ENCODE data around the gene TAT.
"Not testable (repeated sequence)": the region's sequence is repeated elsewhere in the genome, so short reads cannot be mapped to it uniquely, and the experiment has no call there.

The TAT gene

GRCh38 chr16:71584543-71585317 lies 7.8 kb upstream of the TAT start:
- no peak for DNase-seq (ENCODE audit: low read depth)

DNA sequence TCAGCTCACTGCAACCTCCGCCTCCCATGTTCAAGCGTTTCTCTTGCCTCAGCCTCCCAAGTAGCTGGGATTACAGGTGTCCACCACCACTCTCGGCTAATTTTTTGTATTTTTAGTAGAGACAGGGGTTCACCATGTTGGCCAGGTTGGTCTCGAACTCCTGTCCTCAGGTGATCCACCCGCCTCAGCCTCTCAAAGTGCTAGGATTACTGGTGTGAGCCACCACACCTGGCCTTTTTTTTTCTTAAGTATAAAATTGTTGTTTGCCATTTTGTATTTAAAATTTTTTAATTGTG lies 5.6 kb upstream of the TAT start:
- not testable (repeated sequence) for DNase-seq (ENCODE audit: low read depth)

DNA sequence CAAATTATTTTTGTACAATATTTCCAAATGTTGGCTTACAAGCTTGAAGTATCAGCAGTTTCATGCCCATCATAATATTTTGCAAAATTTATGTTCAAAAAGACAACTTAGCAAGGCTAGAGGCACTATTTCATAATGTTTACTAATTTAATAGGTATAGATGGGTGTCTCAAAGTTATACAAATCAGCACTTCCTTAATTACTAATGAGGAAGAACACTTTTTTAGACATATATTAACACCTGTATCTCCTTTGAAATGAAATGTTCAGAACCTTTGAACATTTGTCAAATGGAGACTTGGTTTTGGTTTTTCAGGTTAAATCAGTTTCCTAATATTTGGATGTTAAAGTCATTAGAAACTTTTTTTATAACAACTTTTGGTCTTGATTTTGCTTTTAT lies 2.2 kb downstream of the TAT start:
- DNase-seq (ENCODE audit: low read depth): no peak

DNA sequence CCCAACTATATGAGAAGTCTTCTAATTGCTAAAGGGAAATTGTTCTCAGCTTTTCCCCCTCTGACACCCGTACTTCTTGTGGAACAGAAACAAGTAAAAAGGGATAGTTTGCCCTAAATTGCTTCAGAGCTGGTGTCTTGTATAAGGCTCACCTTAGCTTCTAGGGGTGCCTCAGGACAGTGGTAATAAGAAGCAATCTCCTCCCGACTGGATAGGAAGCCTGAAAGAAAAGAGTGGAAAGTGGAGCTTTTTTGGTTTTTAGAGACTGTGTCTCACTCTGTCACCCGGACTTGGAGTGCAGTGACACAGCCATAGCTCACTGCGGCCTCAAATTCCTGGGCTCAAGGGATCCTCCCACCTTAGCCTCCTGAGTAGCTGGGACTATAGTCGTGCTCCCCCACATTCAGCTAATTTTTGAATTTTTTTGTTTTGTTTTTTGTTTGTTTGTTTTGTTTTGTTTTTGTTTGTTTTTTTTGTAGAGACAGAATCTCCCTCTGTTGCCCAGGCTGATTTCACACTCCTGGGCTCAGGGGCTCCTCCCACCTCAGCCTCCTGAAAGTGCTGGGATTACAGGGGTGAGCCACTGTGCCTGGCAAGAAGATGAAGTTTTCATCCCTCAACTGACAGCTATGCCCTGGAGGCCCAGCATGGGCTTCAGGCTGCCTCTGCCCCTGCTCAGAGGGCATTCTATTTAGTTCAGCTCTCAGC lies 3.4 kb downstream of the TAT start:
- no peak for DNase-seq (ENCODE audit: low read depth)

- no peak for DNase-seq (ENCODE audit: low read depth)
Measured at GRCh38 chr16:71572497-71573116, 4.3 kb downstream of the TAT start.

DNA sequence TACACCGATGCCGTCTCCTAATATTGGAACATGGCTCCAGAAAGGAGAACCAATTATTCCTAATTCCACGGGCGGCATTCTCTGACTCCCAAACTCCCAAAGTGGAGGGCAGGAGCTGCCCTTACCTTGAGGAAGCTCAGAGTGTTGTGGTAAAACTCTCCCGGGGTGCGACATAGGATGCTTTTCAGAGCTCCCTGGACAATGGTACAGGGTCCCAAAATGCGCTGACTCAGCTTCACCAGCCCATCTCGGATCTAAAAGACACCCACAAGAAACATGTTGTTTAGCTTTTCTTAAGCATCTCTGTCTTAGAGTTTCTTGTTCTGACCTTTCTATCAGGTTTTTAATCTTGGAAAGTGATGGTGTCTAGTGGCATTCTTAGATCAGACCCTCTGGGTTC lies 6.7 kb downstream of the TAT start:
- no peak for DNase-seq (ENCODE audit: low read depth)

DNA sequence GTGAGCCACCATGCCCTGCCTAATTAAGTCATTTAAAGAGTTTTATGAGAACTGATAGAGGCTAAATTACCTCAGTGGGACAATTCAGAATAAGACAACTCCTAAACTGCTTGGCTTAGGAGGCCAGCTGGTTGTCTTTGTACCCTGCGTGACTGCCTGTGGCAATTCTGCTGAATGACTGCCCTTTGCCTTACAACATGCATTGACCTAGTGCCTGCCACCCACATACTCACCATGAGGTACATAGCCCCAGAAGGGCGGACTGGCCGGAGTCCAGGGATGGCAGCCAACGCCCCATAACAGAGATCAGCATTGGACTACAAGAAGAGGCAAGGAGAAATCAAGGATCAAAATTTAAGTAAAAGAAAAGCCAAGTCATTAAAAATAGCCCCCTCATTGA lies 7.3 kb downstream of the TAT start:
- DNase-seq (ENCODE audit: low read depth): no peak

DNA sequence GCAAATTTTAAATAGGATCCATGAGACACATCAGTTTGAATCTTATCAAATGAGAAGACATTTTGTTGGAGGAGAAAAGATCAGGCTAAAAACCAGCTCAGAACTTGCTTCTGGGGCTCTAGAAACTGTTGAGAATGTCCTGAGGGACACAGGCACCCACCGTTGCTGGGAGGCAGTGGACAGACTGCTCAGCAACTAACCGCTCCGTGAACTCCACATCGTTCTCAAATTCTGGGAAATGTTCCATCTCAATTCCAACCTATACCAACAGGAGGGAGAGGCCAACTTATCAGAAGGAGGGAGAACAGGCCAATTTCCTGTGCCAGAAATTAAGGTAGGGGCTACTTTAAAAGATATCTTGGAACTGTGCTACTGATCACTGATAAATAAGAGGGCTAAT lies 8.3 kb downstream of the TAT start:
- DNase-seq (ENCODE audit: low read depth): no peak

- no peak for DNase-seq (ENCODE audit: low read depth)
Measured at GRCh38 chr16:71567931-71568330, 9.0 kb downstream of the TAT start.

DNA sequence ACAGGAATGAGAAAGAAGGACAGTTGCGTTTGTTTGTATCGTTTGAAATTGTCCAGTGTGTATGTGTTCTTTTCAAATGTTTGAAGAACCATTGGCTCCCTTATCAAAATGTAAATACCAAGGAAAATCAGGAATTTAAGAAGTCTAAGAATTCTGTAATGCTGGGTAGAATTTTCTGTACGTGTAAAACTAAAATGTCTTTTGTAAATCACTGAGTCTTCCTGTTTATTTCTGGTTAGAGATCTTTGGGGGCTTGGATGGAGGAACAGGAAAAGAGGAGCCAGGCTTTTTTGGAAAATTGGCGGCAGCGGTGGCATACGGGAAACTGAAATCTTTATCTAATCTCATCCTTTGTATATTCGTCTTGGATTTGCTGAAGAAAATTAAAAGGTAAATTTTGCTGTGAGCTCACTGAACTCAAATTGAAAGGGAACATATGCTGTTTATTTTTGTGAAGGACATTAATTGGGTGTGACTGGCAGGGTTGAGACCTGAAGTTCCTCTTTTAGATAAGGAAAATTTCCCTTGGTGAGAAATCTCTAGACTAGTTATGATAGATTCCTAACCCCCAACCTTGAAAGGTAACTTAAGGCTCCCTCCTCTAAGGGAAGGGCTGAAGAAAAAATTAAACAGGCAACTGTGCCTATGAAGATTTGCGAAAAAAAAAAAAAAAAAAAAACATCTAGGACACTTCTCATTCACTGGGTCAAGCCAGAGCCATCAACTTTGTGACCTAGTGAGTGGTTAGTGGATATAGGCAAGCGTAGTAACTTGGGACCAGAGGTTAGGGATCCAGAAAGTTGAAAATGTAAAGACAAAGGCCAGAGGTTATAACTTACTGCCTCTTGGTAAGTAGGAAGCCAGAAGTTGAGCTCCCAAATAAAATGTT lies 10.8 kb downstream of the TAT start:
- no peak for DNase-seq (ENCODE audit: low read depth)

- DNase-seq (ENCODE audit: low read depth): no peak
Measured at GRCh38 chr16:71564335-71564967, 12.4 kb downstream of the TAT start.

DNA sequence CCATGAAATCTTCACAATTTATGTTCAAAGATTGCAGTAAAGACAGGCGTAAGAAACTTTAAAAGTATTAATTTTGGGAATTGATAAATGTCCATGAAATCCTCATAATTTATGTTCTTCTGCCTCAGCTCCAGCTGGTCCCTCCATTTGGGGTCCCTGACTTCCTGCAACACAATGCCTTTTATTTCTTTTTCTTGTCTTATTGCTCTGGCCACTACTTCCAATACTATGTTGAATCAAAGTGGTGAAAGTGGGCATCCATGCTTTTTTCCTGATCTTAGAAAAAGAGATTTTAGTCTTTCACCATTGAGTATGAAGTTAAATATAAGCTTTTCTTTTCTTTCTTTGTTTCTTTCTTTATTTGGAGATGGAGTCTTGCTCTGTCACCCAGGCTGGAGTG lies 14.3 kb downstream of the TAT start:
- no peak for DNase-seq (ENCODE audit: low read depth)

DNA sequence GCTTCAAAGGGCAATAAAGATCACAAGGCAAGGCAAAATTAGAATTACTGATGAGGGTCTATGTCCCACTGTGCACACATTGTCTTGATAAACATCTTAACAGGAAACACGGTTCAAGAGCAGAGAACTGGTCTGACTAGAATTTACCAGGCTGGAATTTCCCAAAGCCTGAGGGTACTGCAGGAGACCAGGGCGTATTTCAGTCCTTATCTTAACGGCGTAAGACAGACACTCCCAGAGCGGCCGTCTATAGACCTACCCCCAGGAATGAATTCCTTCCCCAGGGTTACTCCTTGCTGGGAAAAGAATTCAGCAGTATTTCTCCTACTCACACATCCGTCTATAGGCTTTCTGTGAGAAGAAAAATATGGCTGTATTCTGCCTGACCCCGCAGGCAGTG lies 15.0 kb downstream of the TAT start:
- DNase-seq (ENCODE audit: low read depth): not testable (repeated sequence)

DNA sequence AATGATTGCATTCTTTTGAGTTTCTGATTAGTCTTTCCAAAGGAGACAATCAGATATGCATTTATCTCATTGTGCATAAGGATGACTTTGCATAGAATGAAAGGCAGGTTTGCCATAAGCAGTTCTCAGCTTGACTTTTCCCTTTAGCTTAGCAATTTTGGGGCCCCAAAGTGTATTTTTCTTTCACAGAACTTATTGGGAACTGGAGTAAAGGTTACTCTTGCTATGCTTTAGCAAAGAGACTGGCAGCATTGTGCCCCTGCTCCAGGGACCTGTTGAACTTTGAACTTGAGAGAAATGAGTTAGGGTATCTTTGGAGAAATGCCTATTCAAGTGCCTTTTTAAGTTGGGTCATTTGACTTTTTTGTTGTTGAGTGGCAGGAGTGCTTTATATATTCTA lies 17.0 kb downstream of the TAT start:
- no peak for DNase-seq (ENCODE audit: low read depth)

DNA sequence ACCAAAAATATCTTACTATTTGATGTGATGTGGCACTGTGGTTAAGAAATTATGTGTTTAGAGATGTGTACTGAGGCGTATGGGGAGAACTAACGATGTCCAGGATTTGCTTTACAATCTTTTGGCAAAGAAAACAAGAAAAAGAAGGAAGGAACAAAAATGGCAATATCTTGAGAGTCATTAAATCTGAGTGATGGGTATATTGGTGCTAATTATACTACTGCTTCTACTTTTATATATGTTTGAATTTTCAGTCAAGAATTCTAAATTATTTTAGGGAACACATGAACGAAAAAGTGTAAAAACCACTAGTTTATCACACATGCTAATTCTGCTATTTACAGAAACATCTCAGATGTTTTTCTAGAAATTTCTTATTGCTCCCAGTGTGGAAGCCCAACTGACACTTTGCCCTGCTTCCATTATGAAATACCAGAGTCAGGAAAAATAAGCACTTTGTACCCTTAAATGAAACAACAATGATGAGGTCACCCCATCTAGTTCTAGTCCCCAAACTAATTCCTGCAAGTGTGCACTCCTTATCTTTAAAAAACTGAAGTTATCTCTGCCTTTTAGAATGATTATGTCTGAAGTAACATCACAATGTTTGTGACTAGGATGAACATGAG lies 18.8 kb downstream of the TAT start:
- DNase-seq (ENCODE audit: low read depth): no peak

- no peak for DNase-seq (ENCODE audit: low read depth)
Measured at GRCh38 chr16:71557299-71557698, 19.6 kb downstream of the TAT start.

- no peak for DNase-seq (ENCODE audit: low read depth)
Measured at GRCh38 chr16:71555230-71555891, 21.5 kb downstream of the TAT start.

- DNase-seq (ENCODE audit: low read depth): no peak
Measured at GRCh38 chr16:71552698-71553503, 24.0 kb downstream of the TAT start.

DNA sequence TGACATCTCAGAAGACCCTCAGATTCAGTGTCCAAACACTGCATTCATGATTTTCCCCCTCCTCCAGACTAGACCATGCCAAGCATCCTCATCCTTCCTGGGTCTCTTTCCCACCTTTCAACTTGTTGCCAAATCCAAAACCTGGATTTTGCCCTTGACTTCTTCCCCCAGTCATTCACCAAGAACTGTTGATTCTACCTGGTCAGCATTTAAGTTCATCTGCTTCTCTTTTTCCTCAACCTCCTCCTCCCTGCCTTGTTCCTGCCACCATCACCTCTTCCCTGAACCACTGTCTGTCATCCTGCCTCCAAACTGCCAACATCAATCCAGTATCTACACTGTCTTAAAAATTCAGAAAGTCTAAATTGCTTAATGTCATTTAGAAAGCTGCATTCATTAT lies 29.7 kb downstream of the TAT start:
- no peak for DNase-seq (ENCODE audit: low read depth)

- peak; percentile 15 for DNase-seq (ENCODE audit: low read depth)
Measured at GRCh38 chr16:71542377-71542776, 34.5 kb downstream of the TAT start.

Measured in stimulated activated CD8-positive, alpha-beta memory T cell treated with anti-CD3 and anti-CD28 coated beads, Interleukin-12 subunit alpha, Interleukin-12 subunit beta, amount 100 ng/mL, for 1 hour (primary cell).